ENCODE measurements around the gene IFNW1.

IFNW1 gene

GRCh38 chr9:21104787-21105186 lies 36.8 kb downstream of the IFNW1 start:
- DNase-seq: no peak

- DNase-seq: no peak
Measured at GRCh38 chr9:21102305-21102704, 39.3 kb downstream of the IFNW1 start.

GRCh38 chr9:21097817-21098216 lies 43.8 kb downstream of the IFNW1 start:
- DNase-seq: no peak

- no peak for DNase-seq
Measured at GRCh38 chr9:21096901-21097255, 44.8 kb downstream of the IFNW1 start.

- no peak for DNase-seq
Measured at GRCh38 chr9:21096172-21096900, 45.3 kb downstream of the IFNW1 start.

GRCh38 chr9:21095561-21095960 lies 46.1 kb downstream of the IFNW1 start:
- no peak for DNase-seq

Measured in NCI-H524 treated with DMSO at 0.1 percent for 48 hours (cell line).